CD4-positive, CD25-positive, alpha-beta regulatory T cell (primary cell): Measurements from ENCODE around the gene DSTYK. TPM values are rescaled to one million over a fixed set of nuclear protein-coding genes. Genes with fewer than 3 reads are reported as not detected.
A peak's percentile ranks its signal among the peaks of the same experiment; 100 is the strongest.

ENCODE experiments used
- ATAC-seq, 2 donors: fragments of 150-1000 bp; cut with Tn5 transposase; one replicate each; pipeline ENCODE4 v1.10.0; 2021; ENCODE audit warnings: low read depth in 2 of 2, moderate number of reproducible peaks in 2 of 2, moderate library complexity in 1 of 2
- DNase-seq, 3 donors: peaks; one replicate each; pipeline versions ENCODE4 v3.0.0 to v3.0.0-alpha.2; 2012 to 2022; ENCODE audit warnings: mixed read lengths in 1 of 3
- H3K27ac ChIP-seq: one replicate; pipeline ENCODE4 v1.7.0; 2013; ENCODE audit warnings: mild to moderate bottlenecking, low read length; ENCODE audit not compliant: insufficient read depth, poor library complexity, severe bottlenecking
- H3K27me3 ChIP-seq: one replicate; pipeline ENCODE4 v1.7.0; 2013; ENCODE audit warnings: low read length; ENCODE audit not compliant: control insufficient read depth, insufficient read depth
- H3K36me3 ChIP-seq: one replicate; pipeline ENCODE4 v1.7.0; 2013; ENCODE audit warnings: mild to moderate bottlenecking, low read length, moderate library complexity; ENCODE audit not compliant: control insufficient read depth, insufficient read depth
- H3K4me1 ChIP-seq: 2 replicates; pipeline ENCODE4 v1.7.0; 2013; ENCODE audit warnings: mild to moderate bottlenecking, low read length; ENCODE audit not compliant: insufficient read depth, control insufficient read depth, poor library complexity, severe bottlenecking
- H3K4me3 ChIP-seq: one replicate; pipeline ENCODE4 v1.7.0; 2013; ENCODE audit warnings: low read depth, mild to moderate bottlenecking, low read length, moderate library complexity
- H3K9me3 ChIP-seq, 2 experiments: 1 replicate in 1 of 2; 2 replicates in 1 of 2; pipeline ENCODE4 v1.7.0; 2013; ENCODE audit warnings: low read length in 2 of 2, mild to moderate bottlenecking in 1 of 2, moderate library complexity in 1 of 2; ENCODE audit not compliant: control insufficient read depth in 2 of 2
- H3K27ac Mint-ChIP-seq, 3 donors: one replicate each; pipeline ENCODE4 v1.8.0; 2020 to 2022; ENCODE audit warnings: mild to moderate bottlenecking in 3 of 3, mixed read lengths in 3 of 3, moderate library complexity in 2 of 3
- H3K27me3 Mint-ChIP-seq: one replicate; pipeline ENCODE4 v1.8.0; 2022; ENCODE audit warnings: mild to moderate bottlenecking, mixed read lengths
- H3K36me3 Mint-ChIP-seq: one replicate; pipeline ENCODE4 v1.8.0; 2020; ENCODE audit warnings: mixed read lengths
- H3K4me1 Mint-ChIP-seq, 4 donors: one replicate each; pipeline ENCODE4 v1.8.0; 2020 to 2022; ENCODE audit warnings: mixed read lengths in 4 of 4, mild to moderate bottlenecking in 1 of 4
- H3K4me3 Mint-ChIP-seq, 4 donors: one replicate each; pipeline ENCODE4 v1.8.0; 2020 to 2022; ENCODE audit warnings: mild to moderate bottlenecking in 4 of 4, mixed read lengths in 4 of 4, moderate library complexity in 3 of 4
- H3K9me3 Mint-ChIP-seq, 7 donors: one replicate each; pipeline ENCODE4 v1.8.0; 2020 to 2022; ENCODE audit warnings: mixed read lengths in 7 of 7, mild to moderate bottlenecking in 3 of 7, moderate library complexity in 2 of 7
- polyA plus RNA-seq, 4 donors: library from polyadenylated mRNA; unstranded; fragments of 300-500 nt; fragmentation: Illumina TruSeq; gene quantifications; one replicate each; pipeline ENCODE4 v1.2.3, GENCODE V29; 2021
- total RNA-seq: library from RNA; stranded (reverse); gene quantifications from one replicate; pipeline ENCODE4 v1.2.3, GENCODE V29; 2022

The DSTYK gene
- total and polyA plus RNA-seq, 5 donors from 2014 or later: 3.2 to 15.7 (median 5.5) TPM

DNA sequence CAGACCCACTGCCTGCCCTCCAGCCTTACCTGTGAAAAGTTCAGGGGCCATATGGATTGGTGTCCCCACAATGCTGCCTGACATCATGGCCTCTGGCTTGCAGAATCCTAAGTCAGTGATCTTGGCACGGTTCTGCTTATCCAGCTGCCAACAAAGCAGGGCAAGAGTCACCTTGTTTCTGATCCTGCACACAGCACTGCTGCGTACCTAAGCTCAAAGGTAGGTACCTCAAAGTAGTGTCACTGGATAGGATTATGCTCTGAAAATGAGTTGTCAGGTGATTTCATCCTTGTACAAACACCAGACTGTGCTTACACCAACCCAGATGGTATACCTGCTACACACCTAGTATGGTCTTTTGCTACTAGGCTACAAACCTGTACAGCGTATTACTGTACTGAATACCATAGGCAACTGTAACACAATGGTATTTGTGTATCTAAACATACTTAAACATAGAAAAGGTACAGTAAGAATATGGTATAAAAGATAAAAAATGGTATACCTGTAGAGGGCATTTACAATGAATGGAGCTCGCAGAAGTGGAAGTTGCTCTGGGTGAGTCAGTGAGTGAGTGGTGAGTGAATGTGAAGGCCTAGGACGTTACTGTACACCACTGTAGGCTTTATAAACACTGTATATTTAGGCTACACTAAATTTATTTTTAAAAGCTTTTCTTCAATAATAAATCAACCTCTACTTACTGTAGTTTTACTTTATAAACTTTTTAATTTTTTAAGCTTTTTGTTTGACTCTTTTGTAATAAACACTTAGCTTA lies 60.7 kb downstream of the DSTYK start:
- Mint-ChIP-seq H3K4me3 (no peak overlapping the region), H3K4me1 (no peaks in the 10 kb centered on the region), H3K36me3 (peaks cover 55% of the 10 kb centered on the region), H3K9me3 (peaks cover 0 to 6% (median 0%) of the 10 kb centered on the region in 7 donors), H3K27ac (no peak overlapping the region), H3K27me3 (no peaks in the 10 kb centered on the region)
- peaks cover 0 to 3% of the 10 kb centered on the region in 2 experiments for H3K9me3 ChIP-seq
- H3K27ac ChIP-seq: no peak overlapping the region
- ATAC-seq: no peak
- H3K27me3 ChIP-seq: no peaks in the 10 kb centered on the region
- peaks cover 69% of the 10 kb centered on the region for H3K36me3 ChIP-seq
- no peak for DNase-seq
- no peak overlapping the region for H3K4me3 ChIP-seq
- H3K4me1 ChIP-seq: no peaks in the 10 kb centered on the region

- DNase-seq (no peak), ATAC-seq (no peak)
- Mint-ChIP-seq H3K4me3 (no peak overlapping the region), H3K36me3 (peaks cover 38% of the 10 kb centered on the region), H3K27me3 (no peaks in the 10 kb centered on the region), H3K4me1 (no peaks in the 10 kb centered on the region), H3K9me3 (no peaks in the 10 kb centered on the region), H3K27ac (peak overlapping the region in 1 of 3 donors; percentile 17)
- Histone ChIP-seq H3K4me1 (no peaks in the 10 kb centered on the region), H3K4me3 (no peak overlapping the region), H3K9me3 (no peaks in the 10 kb centered on the region), H3K36me3 (peaks cover 48% of the 10 kb centered on the region), H3K27me3 (no peaks in the 10 kb centered on the region), H3K27ac (no peak overlapping the region)
Measured at GRCh38 chr1:205147191-205147835, 64.2 kb downstream of the DSTYK start.

DNA sequence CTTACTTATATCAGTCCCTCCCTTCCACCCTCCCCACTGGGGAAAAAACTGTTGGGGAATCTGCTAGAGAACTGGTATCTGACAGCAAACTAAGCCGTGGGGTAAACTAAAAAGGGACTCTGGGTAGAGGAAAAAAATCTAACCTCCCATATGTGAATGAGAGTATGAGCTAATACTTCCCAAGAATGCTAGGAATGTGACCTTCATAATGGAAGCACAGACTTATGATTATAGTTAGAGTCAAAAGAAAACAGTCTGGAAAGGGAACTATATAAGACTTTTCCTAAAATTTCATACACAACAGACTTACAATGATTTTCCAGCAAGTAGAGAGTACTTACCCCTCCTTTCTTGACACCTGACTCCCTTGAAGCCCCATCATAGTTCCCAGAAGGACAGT lies 66.8 kb downstream of the DSTYK start:
- H3K4me1 Mint-ChIP-seq: peaks cover 0 to 13% (median 2%) of the 10 kb centered on the region in 4 donors
- H3K27me3 ChIP-seq: no peaks in the 10 kb centered on the region
- peaks cover 25% of the 10 kb centered on the region for H3K36me3 Mint-ChIP-seq
- H3K4me3 ChIP-seq: no peak overlapping the region
- no peak for ATAC-seq
- no peaks in the 10 kb centered on the region for H3K27me3 Mint-ChIP-seq
- peak overlapping the region in 1 of 3 donors; percentile 28 for H3K27ac Mint-ChIP-seq
- no peak for DNase-seq
- H3K36me3 ChIP-seq: peaks cover 32% of the 10 kb centered on the region
- peaks cover 7% of the 10 kb centered on the region for H3K4me1 ChIP-seq
- no peak overlapping the region for H3K4me3 Mint-ChIP-seq
- no peaks in the 10 kb centered on the region for H3K9me3 Mint-ChIP-seq
- H3K9me3 ChIP-seq: no peaks in the 10 kb centered on the region
- no peak overlapping the region for H3K27ac ChIP-seq

DNA sequence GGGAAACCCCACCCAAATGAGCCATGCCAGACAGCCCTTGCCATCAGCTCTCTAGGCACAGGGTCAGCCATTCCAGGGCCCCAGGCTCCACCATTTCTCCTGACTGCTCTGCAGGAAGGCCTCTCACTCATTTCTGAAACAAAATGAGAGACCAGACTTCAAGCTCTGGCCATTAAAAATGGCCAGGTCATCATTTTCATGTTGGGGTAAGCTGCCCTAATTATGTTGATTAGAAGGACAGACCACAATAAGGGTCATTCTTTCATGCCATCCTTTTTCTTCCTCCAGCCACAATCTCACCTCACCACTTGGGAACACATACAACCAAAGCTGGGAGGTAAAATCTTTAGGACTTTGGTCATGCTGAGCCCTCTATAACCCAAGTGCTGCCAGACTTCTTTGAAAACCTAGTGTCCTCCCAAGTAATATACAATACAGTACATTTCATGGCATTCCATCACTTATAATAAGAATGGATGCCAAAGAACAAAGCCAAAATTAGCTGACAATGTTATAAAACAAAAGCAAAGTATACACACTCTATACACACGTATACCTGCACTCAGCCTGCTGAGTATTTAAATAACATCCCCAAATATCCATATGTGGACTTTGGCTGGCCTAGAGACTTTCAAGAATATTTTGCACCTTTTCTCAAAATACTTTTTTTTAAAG lies 67.3 kb downstream of the DSTYK start:
- Histone ChIP-seq H3K4me3 (no peak overlapping the region), H3K27me3 (no peaks in the 10 kb centered on the region), H3K9me3 (no peaks in the 10 kb centered on the region), H3K27ac (no peak overlapping the region), H3K36me3 (peaks cover 27% of the 10 kb centered on the region), H3K4me1 (peaks cover 7% of the 10 kb centered on the region)
- Mint-ChIP-seq H3K27ac (no peak overlapping the region), H3K9me3 (no peaks in the 10 kb centered on the region), H3K36me3 (peaks cover 19% of the 10 kb centered on the region), H3K4me3 (no peak overlapping the region), H3K4me1 (peaks cover 0 to 13% (median 2%) of the 10 kb centered on the region in 4 donors), H3K27me3 (no peaks in the 10 kb centered on the region)
- ATAC-seq (no peak), DNase-seq (no peak)

DNA sequence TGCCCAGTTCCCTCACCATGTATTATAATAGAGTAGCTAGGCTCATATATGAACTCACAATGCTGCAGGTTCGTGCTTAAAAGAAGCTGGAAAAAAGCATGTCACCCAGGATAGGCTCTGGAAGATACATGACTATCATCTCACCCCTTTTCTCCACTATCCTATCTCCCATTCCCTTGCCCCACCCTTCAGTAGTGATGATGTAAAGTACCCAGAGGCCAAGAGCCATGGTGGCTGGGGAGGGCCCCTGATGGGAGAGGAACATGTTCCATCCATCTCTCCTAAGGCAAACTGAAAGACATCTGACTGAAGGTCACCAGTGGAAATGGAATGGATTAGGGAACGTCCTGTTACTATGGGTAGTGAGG lies 69.4 kb downstream of the DSTYK start:
- peak overlapping the region in 2 of 3 donors; percentile 13 to 84 for H3K27ac Mint-ChIP-seq
- H3K27me3 Mint-ChIP-seq: no peaks in the 10 kb centered on the region
- ATAC-seq (no peak), DNase-seq (no peak)
- H3K4me3 Mint-ChIP-seq: peak overlapping the region in 2 of 4 donors; percentile 22 to 41
- H3K4me3 ChIP-seq: no peak overlapping the region
- no peaks in the 10 kb centered on the region for H3K9me3 Mint-ChIP-seq
- no peaks in the 10 kb centered on the region for H3K27me3 ChIP-seq
- peaks cover 3% of the 10 kb centered on the region for H3K36me3 Mint-ChIP-seq
- peaks cover 0 to 13% (median 2%) of the 10 kb centered on the region in 4 donors for H3K4me1 Mint-ChIP-seq
- H3K4me1 ChIP-seq: peaks cover 7% of the 10 kb centered on the region
- H3K9me3 ChIP-seq: no peaks in the 10 kb centered on the region
- H3K36me3 ChIP-seq: peaks cover 9% of the 10 kb centered on the region
- H3K27ac ChIP-seq: no peak overlapping the region

DNA sequence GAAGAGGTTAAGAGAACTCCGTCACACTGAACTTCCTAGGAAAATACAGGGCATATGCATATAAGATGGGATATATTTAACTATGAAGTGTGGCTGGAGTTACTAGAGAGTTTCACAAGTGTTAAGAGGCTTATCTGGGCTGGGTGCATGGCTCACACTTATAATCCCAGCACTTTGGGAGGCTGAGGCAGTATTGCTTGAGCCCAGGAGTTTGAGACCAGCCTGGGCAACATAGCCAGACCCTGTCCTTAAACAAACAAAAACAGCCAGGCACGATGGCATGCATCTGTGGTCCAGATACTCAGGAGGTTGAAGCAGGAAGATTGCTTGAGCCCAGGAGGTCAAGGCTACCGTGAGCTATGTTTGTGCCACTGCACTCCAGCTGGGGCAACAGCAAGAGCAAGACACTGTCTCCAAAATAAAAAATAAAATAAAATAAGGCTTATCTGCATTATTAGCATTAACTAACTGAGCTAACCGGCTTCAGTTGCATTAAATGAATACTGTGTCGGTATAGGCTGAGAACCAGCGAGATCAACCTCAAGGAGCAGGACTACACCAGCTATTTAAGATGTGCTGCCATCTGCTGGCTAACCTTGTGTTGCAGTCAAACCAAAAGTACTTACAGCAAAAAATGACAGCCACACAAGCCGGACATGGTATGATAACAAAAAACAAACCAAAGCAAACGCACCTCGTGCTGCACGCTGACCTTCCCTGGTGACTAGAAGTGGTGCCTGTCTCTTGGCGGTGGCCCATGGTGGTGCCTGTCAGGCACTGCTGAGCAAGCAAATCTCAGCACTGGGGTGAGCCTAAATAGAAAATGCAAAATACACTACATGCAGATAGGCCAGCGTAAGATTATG lies 70.0 kb downstream of the DSTYK start:
- H3K9me3 Mint-ChIP-seq: no peaks in the 10 kb centered on the region
- no peaks in the 10 kb centered on the region for H3K27me3 Mint-ChIP-seq
- H3K4me3 ChIP-seq: no peak overlapping the region
- no peaks in the 10 kb centered on the region for H3K36me3 Mint-ChIP-seq
- H3K4me3 Mint-ChIP-seq: peak overlapping the region in 2 of 4 donors; percentile 22 to 41
- peaks cover 0 to 13% (median 2%) of the 10 kb centered on the region in 4 donors for H3K4me1 Mint-ChIP-seq
- DNase-seq (peak; percentile 57 to 89 (median 65)), ATAC-seq (peak; percentile 84 to 86)
- no peak overlapping the region for H3K27ac ChIP-seq
- no peaks in the 10 kb centered on the region for H3K27me3 ChIP-seq
- peaks cover 4% of the 10 kb centered on the region for H3K36me3 ChIP-seq
- H3K9me3 ChIP-seq: no peaks in the 10 kb centered on the region
- peak overlapping the region in 2 of 3 donors; percentile 13 to 84 for H3K27ac Mint-ChIP-seq
- peaks cover 7% of the 10 kb centered on the region for H3K4me1 ChIP-seq

- Histone ChIP-seq H3K27ac (no peak overlapping the region), H3K4me3 (no peak overlapping the region), H3K27me3 (no peaks in the 10 kb centered on the region), H3K36me3 (no peaks in the 10 kb centered on the region), H3K4me1 (peaks cover 7% of the 10 kb centered on the region), H3K9me3 (no peaks in the 10 kb centered on the region)
- Mint-ChIP-seq H3K27ac (no peak overlapping the region), H3K27me3 (no peaks in the 10 kb centered on the region), H3K4me1 (peaks cover 0 to 13% (median 2%) of the 10 kb centered on the region in 4 donors), H3K9me3 (no peaks in the 10 kb centered on the region), H3K36me3 (no peaks in the 10 kb centered on the region), H3K4me3 (no peak overlapping the region)
- ATAC-seq: no peak
- no peak for DNase-seq
Measured at GRCh38 chr1:205140113-205140512, 71.4 kb downstream of the DSTYK start.
